ENCODE results near the gene ABCC6.
"Not testable (repeated sequence)": the region's sequence is repeated elsewhere in the genome, so short reads cannot be mapped to it uniquely, and the experiment has no call there.

The ABCC6 gene

DNA sequence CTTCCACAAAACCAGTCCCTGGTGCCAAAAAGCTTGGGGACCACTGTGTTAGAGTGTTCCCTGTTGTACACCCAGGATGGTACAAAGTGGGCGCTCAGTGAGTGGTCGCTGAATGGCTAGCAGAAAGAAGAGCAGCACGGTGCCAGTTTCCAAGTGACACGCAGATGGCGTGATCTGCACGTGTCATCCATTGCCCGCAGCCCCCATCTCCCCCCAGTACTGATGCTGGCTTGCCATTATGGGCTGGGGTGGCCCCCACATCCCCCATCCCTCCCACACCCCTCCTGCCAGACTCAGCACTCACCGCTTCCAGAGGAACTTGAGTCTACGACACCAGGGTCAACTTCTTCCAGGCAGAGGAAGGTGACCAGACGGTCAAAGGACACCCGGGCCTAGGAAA lies 36.5 kb downstream of the ABCC6 start:
- DNase-seq = no peak

DNA sequence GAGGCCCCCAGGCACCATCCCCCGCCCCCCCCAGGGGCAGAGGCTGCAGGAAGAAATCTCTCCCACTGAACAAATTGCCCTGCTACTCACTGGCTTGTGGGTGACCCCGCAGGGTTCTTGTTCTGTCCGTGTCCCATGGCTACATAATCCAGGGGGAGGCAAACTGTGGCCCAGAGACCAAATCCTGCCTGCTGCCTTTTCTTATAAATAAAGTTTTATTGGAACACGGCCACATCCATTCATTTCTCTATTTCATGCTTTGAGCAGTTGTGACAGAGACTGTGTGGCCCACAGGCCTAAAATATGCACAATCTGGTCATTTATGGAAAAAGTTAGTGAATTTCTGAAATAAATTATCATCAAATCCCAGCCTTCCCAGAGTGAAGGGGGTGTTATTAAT lies 38.2 kb downstream of the ABCC6 start:
- no peak for DNase-seq

DNA sequence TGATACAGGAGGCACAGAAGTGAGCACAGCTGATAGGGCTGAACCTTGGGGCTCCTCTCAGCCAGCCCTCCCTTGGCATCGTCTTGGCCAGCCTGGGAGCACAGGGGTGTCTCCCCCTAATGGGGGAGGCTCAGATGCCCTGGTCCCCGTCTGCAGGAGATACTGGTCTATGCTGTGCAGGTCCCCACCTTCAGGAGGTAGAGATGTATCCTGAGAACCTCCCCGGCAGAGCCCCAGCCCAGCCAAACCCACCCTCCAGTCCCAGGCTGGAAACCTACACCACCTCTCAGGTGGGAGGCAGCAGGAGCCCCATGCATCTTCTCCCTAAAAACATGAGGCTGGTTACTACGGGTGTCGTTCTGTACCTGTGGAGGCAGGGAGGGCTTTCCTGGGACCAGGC lies 38.7 kb downstream of the ABCC6 start:
- DNase-seq = no peak

DNA sequence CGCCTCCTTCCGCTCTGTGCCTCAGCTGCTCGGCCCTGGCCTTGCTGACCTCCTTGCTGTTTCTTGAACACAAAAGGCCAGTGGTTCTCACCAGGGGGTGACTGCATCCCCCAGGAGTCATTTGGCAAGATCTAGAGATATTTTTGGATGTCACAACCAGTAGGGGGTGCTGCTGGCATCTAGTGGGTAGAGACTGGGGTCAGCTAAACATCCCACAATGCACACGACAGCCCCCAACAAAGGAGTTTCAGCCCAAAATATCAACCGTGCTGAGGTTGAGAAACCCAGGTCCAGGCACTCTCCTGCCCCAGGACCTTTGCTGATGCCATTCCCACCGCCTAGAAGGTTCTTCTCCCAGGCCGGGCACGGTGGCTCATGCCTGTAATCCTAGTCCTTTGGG lies 39.7 kb downstream of the ABCC6 start:
- no peak for DNase-seq

DNA sequence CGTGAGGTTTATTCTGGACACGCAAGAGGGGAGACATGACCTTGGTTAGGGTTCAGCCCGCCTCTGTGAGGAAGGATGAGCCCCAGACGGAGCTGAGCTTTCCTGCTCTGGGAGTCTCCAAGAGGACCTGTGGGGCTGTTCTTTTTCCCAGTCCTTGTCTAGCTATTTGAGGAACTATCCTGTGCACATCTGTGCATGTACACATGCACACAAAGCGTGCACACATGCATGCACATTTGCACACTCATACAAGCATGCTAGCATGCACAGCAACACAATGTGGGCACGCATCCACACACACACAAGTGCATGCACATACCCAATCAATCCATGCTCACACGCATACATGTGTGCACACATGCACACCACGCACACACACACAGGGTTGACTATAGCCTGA lies 40.4 kb downstream of the ABCC6 start:
- no peak for DNase-seq

DNA sequence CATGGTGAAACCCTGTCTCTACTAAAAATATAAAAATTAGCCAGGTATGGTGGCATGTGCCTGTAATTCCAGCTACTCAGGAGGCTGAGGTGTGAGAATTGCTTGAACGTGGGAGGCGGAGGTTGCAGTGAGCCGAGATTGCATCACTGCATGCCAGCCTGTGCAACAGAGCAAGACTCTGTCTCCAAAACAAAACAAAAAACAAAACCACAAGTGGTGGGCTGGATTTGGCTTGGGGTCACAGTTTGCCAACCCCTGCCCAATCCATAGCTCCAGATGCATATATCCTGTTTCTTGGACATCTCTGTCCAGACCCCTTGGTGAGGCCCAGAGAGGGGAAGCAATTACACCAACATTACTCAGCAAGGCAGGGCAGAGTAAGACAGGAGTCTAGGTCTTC lies 41.5 kb downstream of the ABCC6 start:
- DNase-seq = not testable (repeated sequence)

DNA sequence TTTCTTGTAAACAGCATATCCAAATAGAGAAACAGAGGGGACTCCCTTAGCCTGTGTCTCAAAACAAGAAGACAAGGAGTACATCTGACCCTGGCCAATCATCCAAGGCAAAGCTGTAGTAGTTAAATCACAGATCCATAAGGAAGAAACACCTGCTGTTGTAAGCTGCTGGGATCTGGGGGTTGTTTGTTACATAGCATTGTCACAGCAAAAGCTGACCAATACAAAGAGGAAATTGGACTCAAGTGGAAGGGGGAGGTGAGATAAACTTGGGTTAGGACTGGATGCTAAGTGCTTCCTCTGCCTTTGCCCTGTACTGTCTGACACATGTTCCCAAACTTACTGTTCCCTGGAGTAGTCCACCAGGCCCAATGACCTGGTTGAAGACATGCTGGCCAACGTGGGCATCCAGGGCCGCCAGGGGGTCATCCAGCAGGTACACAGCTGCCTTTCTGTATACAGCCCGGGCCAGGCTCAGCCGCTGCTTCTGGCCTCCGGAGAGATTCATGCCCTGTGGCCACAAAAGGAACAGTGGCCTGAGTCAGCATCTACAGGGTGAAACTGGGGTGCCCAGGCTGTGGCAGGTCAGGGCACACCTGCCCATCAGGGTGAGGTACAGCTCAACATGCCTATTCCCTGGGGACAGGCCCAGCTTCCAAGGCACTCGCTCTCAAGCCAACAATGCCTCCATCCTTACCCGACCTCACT lies 44.7 kb downstream of the ABCC6 start:
- DNase-seq = no peak

DNA sequence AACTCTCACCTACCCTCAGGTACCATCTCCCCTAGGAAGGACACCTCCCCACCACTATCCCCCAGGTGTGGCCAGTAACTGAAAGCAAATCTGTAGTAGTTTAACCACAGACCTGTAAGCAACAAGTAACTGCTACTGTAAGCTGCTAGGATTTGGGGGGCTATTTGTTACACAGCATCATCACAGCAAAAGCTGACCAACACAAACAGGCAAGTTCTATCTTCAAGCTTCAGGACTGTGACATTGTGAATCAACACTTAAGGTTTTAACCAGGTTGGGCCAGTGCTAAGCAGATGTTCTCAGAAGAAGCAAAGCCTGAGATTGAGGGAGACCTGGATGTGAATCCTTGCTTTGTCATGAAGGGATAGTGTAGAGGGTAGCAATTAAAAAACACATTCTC lies 47.0 kb downstream of the ABCC6 start:
- DNase-seq = no peak

DNA sequence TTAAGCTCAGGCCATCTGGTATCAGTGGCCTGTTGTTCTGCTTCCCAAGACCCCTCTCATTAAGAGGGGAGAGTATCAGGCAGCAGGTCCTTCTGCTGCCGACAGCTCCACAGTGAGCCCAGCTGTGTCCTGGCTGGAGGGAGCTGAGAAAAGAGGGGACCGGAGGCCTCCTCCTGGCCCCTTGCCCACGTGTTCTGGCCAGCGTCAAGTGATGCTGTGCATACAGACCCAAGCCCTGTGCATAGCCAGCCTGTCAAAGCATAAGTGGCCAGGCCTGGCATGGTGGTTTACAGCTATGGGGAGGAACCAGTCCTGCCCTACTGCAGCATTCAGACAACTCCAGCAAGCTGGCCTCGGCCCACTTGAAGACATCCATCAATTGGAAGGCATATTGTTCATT lies 48.0 kb downstream of the ABCC6 start:
- DNase-seq = no peak

DNA sequence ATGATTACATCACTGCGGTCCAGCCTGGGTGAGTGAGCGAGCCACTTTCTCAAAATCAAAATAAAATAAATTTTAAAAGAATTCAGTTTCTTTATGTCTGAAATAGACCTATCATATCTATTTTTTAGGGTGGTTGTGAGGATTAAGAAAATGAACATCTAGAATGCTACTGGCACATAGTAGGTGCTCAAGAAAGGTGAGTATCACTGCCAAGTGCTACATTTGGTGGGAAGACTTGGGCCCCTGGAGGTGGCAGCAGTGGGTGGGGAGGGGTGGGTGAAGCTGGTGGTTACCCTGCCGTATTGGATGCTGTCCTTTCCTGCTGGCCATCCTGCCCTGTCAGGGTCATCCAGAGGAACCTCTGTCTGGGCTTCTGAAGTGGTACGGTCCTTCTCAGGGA lies 50.3 kb downstream of the ABCC6 start:
- no peak for DNase-seq

DNA sequence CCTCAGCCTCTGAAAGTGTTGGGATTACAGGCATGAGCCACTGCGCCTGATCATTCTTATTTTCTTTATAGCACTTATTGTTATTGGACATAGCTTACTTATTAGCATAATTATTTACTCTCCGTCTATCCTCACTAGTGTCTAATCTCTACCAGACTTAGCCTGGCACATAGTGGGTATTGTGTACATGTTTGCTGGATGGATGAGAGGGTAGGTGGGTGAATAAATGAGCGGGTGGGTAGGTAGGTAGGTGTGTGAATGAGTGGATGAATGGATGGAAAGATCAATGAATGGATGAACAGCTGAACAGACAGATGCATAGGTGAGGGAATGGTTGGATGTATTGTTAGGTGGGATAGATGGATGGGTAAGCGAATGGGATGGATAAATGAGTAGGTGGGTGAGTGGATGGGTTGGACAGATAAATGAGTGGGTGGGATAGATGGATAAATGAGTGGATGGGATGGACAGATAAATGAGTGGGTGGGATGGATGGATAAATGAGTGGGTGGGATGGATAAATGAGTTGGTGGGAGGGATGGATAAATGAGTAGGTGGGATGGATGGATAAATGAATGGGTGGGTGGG lies 51.9 kb downstream of the ABCC6 start:
- no peak for DNase-seq

DNA sequence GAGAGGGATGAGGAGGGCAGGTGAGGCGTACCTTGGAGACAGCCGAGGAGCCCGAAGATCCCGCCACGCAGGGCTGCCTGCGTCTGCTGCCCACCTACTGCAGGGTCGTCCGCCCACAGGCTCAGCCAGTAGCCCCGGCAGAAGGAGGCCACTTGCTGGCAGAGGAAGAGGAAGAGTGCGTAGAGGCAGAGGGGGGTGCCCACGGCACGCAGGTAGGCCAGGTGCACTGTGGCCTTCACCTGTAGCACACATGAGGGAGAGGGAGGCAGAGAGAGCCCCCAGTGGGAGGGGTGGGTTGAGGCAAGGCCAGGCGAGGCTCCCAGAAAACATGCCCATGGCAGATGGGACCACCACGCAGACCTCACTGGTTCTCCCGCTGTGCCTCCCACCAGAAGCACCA lies 53.7 kb downstream of the ABCC6 start:
- DNase-seq = no peak

DNA sequence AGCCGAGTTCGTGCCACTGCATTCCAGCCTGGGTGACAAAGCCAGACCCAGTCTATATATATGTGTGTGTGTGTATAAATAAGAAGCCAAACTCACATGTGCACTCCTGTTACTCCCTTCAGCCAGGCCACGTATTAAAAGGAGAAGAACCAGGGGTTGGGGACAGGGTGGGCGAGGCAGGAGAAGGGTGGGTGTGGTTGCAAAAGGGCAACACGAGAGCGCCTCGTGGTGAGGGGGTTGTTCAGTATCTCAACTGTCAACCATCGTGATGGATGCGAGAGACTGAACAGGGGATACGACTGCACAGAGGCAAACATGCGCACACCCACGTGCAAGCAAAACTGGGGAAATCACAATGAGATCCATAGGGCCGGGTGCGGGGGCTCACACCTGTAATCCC lies 54.9 kb downstream of the ABCC6 start:
- DNase-seq = no peak

DNA sequence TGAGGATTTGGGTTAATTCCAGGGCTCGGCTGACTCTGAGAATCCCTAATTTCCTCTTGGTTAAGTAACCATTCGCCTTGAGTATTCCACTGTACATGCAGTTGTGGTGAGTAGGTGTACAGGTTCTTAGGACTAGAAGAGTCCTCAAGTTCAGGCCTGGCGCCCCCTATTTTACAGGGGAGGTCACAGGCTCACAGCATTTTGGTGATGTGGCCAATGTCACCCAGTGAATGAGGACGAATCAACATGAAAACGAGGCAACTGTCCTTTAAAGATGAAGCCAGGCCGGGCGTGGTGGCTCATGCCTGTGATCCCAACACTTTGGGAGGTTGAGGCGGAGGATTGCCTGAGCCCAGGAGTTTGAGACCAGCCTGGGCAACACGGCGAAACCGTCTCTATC lies 55.4 kb downstream of the ABCC6 start:
- no peak for DNase-seq

DNA sequence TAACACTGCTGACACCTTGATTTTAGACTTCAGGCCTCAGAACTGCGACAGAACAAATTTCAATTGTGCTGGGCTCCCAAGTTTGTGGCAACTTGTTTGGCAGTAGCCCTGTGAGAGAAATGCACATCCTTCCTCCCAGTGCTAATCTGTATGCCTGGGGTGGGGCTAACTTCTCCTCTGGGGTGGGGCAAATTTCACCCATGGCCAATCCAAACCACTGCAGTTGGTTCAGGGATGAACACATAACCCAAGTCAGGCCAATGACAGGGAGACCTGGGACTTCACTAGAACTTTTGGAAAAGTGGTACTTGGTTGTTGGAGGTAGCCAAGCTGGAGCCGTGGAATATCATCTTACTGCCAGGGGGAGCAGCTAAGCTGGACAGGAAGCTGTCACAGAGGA lies 56.3 kb downstream of the ABCC6 start:
- DNase-seq = no peak

DNA sequence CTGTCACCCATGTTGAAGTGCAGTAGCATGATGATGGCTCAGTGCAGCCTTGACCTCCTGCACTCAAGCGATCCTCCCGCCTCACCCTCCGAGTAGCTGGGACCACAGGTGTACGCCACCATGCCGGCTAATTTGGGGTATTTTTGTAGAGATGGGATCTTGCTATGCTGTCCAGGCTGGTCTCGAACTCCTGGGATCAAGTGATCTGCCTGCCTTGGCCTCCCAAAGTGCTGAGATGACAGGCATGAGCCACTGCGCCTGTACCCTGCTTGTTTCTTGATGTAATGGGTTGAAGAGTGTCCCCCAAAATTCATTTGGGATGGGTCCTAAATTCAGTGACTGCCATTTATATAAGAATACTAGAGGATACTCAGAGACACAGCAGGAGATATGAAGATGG lies 57.2 kb downstream of the ABCC6 start:
- no peak for DNase-seq

DNA sequence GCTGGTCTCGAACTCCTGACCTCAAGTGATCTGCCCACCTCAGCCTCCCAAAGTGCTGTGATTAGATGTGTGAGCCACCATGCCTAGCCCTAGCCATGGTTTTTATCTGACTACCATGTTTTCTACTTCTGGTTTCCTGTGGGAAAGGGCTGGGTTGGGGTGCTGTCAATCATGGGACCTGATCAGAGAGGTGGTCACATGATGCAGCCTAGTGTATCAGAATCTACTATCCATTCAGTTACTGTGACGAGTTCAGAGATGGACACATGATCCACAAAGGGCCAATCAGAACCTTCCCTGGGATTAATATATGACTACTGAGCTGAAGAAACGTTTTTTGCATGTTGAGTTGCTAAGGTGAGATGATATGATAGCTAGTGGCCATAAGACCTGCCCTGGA lies 59.1 kb downstream of the ABCC6 start:
- DNase-seq = no peak

DNA sequence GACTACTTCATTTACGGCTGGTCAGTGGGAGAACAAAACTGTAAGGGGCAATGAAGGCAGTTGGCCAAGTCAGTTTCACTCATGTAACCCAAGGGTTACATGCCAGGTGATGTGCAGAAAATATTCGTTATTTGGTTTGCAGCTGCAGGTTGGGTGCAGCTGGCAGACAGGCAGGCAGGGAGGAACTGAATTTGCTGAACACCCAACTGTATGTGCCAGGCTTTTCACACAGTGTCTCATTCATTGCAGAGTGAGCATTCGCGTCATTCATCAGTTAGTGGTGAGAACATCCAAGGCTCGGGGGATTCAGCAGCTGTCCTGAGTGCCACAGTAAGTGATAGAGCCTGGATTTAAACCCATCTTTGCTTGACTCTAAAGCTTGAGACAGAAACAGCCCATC lies 59.7 kb downstream of the ABCC6 start:
- DNase-seq = no peak

DNA sequence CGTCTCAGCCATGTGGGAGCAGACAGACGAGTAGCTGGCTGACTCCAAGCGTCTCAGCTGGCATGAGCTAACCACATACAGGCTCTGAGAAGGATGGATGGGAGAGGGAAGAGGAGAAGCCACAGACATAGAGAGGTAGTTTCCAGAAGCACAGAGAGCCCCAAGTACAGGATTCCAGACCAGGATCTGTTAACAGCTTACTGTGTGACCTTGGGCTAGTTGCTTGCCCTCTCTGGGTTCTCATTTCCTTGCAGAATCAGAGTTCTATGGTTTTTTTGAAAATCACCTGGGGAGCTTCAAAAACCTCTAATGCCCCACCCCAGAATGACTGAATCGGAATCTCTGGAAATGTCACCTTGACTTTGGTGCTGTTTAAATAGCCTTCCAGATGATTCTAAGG lies 60.2 kb downstream of the ABCC6 start:
- DNase-seq = no peak

DNA sequence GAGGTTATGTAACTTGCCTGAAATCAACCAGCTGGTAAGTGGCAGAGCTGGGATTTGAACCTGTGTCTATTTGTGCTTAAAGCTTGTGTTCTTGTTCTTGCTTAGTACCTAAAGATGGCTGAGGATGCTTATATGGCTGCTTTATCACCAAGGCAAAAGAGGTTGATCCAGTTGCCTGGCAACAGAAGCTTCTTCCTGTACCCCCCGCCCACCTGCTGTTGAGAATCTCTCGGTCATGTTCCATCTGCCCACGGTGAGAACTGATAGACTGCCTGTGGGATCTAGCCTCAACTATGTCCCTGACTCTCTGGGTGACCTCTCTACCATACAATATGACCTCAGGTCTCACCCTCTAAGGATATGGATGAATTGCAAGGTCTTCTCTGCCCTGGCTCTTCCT lies 60.7 kb downstream of the ABCC6 start:
- no peak for DNase-seq

DNA sequence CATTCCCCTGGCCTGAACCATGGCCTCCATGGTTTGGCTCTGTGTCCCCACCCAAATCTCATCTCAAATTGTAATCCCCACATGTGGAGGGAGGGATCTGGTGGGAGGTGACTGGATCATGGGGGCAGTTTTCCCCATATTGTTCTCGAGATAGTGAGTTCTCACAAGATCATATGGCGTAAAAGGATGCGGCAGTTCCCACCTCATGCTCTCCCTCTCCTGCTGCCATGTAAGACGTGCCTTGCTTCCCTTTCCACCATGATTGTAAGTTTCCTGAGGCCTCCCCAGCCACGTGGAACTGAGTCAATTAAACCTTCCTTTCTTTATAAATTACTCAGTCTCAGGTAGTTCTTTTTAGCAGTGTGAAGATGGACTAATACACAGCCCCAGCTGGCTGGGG lies 61.5 kb downstream of the ABCC6 start:
- not testable (repeated sequence) for DNase-seq

DNA sequence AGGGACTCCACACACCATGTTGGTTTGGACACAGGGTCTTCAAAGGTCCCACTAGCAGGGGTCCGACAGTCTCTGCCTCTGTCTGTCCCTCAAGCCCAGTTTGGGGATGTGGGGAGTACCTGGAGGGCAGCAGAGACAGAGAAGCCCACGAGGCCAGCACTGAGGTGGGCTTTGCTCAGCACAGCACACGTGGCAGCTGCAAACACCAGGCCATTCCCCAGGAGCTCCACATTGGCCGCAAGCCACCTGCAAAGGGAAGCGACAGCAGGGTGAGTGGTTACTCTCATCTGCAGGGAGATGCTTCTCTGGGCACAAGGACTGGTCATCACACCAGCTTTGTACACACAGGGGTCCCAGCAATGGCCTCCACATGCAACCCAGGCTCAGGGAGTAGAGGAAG lies 62.0 kb downstream of the ABCC6 start:
- no peak for DNase-seq

DNA sequence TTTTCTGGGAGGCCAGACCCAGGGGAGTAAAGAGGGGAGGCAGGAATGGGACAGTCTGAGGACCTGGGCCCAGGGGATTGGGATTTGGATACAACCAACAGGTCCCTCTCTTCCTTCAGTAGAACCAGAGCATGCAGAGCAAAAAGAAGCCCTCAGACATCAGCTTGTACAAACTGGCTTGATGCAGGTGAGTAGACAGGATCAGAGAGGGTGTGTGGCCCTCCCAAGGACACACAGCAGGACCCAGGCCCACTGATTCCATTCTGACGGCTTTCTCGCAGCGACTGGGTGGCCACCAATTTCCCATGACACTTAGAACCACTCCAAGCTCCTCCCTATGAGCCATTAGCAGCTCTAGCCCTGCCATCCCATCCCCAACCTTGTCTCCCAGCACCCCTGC lies 63.6 kb downstream of the ABCC6 start:
- DNase-seq = no peak

DNA sequence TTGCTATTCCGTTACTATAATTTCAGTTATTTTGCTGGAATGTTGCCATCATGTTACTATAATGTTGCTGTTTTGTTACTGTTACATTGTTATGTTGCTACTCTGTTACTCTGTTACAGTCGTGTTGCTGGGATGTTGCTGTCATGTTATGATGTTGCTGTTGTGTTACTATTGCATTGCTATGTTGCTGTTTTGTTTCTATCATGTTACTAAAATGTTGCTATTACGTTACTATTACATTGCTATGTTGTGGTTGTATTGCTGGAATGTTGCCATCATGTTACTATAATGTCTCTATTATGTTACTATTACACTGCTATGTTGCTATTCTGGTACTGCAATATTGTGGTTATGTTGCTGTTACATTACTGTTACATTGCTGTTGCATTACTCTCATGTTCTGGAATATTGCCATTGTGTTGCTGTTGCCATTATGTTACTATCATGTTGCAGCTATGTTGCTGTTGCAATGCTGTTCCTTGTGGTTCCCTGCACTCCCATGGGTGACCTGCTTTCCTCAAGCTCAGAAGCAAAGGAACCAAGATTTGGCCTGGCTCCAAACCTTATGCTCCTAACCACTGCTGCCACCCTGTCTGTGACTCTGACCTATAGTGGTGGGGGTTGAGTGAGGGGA lies 64.4 kb downstream of the ABCC6 start:
- no peak for DNase-seq
